Activated effector memory CD4-positive, alpha-beta T cell treated with anti-CD3 and anti-CD28 coated beads, Interleukin-2, amount 50 U/mL, for 16 hours (primary cell): Measurements from ENCODE around the gene SH2D3A.
"Not testable (repeated sequence)": the region's sequence is repeated elsewhere in the genome, so short reads cannot be mapped to it uniquely, and the experiment has no call there.

Experiments
- DNase-seq: peaks from one replicate; pipeline ENCODE4 v3.0.0-alpha.2; 2020

The SH2D3A gene

GRCh38 chr19:6788896-6789295, 21.7 kb upstream of the SH2D3A start:
- no peak for DNase-seq

GRCh38 chr19:6787393-6787792, 20.2 kb upstream of the SH2D3A start:
- no peak for DNase-seq

- no peak for DNase-seq
Measured at GRCh38 chr19:6779206-6779605, 12.0 kb upstream of the SH2D3A start.

- DNase-seq, result no peak
Measured at GRCh38 chr19:6778386-6778785, 11.2 kb upstream of the SH2D3A start.

GRCh38 chr19:6777434-6777833, 10.2 kb upstream of the SH2D3A start:
- no peak for DNase-seq

GRCh38 chr19:6776999-6777398, 9.8 kb upstream of the SH2D3A start:
- DNase-seq, result no peak

GRCh38 chr19:6776045-6776444, 8.8 kb upstream of the SH2D3A start:
- DNase-seq, result not testable (repeated sequence)

GRCh38 chr19:6774821-6775707, 7.8 kb upstream of the SH2D3A start:
- DNase-seq, result no peak

GRCh38 chr19:6773323-6773931, 6.2 kb upstream of the SH2D3A start:
- DNase-seq, result peak; percentile 81

- no peak for DNase-seq
Measured at GRCh38 chr19:6772866-6773322, 5.7 kb upstream of the SH2D3A start.

GRCh38 chr19:6772028-6772865, 5.0 kb upstream of the SH2D3A start, which contains the start of gene VAV1:
Gene VAV1, plus strand, starts transcription at chr19:6772708. Its CDS starts 100 bp downstream, at chr19:6772808.
- peak; percentile 90 for DNase-seq

GRCh38 chr19:6771648-6772027, 4.4 kb upstream of the SH2D3A start:
- not testable (repeated sequence) for DNase-seq

GRCh38 chr19:6769006-6769619, 1.9 kb upstream of the SH2D3A start:
- DNase-seq, result no peak

GRCh38 chr19:6768236-6768785, 1.1 kb upstream of the SH2D3A start:
- peak; percentile 68 for DNase-seq

GRCh38 chr19:6767081-6767356, 216 bp downstream of the SH2D3A start:
- no peak for DNase-seq

GRCh38 chr19:6766357-6767080, 716 bp downstream of the SH2D3A start:
- no peak for DNase-seq

GRCh38 chr19:6765738-6766356, 1.4 kb downstream of the SH2D3A start:
- DNase-seq, result peak; percentile 68

- not testable (repeated sequence) for DNase-seq
Measured at GRCh38 chr19:6762253-6762797, 4.9 kb downstream of the SH2D3A start.

- no peak for DNase-seq
Measured at GRCh38 chr19:6761053-6761676, 6.1 kb downstream of the SH2D3A start.

- no peak for DNase-seq
Measured at GRCh38 chr19:6760606-6761005, 6.6 kb downstream of the SH2D3A start.
